Measurements from ENCODE around the gene HS1BP3.

The HS1BP3 gene, protein sequence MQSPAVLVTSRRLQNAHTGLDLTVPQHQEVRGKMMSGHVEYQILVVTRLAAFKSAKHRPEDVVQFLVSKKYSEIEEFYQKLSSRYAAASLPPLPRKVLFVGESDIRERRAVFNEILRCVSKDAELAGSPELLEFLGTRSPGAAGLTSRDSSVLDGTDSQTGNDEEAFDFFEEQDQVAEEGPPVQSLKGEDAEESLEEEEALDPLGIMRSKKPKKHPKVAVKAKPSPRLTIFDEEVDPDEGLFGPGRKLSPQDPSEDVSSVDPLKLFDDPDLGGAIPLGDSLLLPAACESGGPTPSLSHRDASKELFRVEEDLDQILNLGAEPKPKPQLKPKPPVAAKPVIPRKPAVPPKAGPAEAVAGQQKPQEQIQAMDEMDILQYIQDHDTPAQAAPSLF

DNA sequence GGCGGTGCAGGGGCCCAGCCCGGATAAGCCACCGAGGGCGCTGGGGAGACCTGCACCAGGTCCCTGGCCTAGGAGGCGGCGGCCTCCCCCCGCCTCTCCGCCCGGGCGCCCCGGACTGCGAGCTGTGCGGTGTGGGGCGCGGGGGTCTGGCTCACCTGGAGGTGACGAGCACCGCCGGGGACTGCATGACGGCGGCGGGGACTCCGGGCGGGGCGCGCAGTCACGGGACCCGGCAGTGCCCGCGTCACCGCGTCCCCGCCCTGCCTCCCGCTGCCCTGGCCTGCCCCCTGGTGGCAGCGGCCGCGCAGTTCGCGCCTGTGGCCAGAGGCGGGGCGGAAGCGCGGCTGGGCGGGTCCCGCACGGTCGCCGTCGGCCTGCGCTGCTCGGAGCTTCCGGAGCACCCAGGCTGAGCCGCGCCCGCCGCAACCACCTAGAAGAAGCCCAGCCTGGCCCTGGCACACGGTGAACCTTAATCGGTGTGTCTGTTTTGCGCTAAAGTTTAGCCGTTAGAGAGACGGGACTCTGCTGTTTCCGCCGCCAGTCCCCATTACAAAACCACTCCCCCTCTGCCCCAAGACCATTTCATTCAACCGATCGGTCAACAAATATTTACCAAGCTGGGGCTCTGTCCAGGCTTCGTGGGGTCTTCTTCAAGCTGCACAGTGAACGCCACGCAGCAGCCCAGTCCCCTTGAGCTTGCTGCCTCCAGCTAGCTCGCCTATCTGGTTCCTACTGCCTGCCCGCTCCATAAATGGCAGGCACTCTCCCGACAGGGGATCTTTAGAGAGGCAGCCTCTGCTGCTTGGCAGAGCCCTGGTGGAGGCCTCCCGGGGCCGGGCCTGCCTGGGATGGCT, at the start of gene HS1BP3:
Gene HS1BP3, minus strand, starts transcription at position 222 of the 854 bp plus-strand sequence. Its CDS starts 35 bp downstream, at position 187.
- peak; percentile 64 to 67 for DNase-seq (ENCODE audit: low read depth in 2 of 2, low spot score in 1 of 2)

DNA sequence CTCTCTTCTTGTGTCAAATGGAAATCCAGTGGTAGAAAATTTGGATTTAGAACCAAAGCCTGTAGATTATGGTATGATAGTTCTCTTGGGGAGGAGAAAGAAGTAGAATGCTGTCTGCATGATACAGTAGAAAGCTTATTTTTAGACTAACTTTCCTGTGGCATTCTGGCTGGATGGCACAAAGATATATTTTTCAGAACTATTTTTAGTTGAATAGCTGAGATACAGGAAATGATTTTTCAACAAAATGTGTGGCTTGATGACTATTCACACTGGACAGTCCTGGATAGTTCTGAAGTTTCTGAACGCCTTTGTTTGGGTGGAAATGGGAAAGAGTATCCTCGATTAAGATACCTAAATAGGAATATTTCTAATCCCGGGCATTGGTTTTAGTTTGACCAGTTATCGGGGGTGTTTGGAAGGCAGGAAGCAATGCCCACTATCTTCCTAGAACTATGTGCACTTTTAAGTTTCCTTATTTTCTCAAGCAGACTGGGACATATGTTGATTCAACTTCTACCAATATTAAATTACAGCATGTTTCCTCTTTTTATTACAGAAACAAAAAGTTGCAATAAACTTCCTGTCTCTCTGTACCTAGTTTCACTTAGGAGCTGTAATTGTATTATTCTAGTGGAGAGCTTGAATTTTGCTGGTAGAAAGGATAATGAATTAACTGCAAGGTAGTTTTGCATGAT, 48.2 kb upstream of the HS1BP3 start:
- DNase-seq (ENCODE audit: low read depth in 2 of 2, low spot score in 1 of 2) = no peak

DNA sequence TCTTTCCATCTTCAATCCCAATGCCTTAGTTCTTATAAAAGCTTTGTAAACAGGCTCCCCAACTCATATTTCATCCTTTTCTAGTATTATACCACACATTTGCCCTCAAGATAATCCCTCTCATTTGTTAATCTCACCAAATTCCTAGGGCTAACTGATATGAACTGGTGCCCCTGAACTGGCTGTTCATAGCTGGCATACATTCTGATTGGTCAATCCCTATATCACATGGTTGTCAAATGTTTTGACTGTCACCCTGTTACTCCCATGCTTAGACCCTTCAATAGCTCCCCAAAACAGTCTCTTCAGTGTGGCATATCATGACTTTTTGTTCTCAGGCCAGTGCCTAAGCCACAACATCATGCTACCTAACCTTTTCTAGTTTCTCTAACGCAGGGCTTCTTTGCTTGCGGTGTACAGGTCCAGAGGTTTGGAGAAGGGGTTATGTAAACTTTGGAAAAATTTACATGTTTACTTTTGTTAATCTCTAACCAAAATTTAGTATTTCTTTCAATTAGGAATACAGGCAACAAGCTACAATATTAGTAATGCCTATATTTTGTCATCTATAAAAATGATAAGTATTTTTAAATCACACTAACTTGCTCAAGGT, 46.5 kb upstream of the HS1BP3 start:
- DNase-seq (ENCODE audit: low read depth in 2 of 2, low spot score in 1 of 2) = no peak

DNA sequence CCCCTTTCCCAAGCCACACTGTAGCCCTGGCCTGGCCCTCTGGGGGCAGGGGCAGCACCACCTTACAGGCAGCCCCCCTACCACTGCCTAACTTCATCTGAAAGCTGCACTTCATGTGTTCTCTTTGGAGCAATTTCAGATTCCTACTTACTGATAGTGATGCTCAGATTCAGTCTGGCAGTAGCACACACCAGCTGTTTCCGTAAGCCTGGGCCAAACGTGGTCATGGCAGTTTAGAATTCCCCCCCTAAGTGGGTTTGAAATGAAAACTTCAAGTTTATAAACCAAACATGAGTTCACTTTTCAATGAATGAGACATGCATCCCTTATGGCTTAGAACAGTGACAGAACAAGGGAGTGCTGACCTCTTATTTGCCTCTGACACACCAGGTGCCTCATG, 45.5 kb upstream of the HS1BP3 start:
- DNase-seq (ENCODE audit: low read depth in 2 of 2, low spot score in 1 of 2) = no peak

DNA sequence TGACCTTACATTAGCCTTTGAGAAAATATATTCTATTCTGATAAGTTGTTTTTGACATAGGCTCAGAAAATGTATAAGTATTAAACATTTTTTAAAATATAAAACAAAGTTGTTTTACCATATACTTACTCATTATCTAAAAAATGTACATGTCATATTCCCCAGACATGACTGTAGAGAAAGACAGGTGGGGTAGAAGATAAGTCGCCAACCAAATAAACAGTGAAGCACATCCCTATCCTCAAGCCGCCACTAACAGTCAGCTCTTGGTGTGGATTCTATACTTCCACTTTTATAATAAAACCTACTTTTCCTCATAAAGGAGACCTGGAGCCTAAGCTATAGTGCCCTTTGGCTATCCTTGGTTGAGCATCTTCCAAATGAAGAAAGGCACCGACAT, 42.4 kb upstream of the HS1BP3 start:
- no peak for DNase-seq (ENCODE audit: low read depth in 2 of 2, low spot score in 1 of 2)

DNA sequence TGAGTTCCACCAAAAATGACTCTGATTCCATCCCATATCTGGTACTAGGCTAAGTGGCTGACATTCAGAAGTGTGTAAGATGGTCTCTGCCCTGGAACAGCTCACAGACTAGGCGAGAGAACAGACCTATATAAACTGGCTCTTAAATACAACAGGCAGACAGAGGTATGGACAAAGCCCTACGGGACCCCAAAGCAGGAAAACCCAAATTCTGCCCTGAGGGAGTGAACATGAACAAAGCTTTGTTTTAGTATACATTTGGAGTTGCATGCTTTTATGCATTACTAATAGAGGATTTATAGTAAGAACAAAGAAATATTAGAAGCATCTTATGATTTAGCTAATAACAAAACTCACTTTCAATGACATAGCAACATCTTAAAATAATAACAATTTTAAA, 41.2 kb upstream of the HS1BP3 start:
- no peak for DNase-seq (ENCODE audit: low read depth in 2 of 2, low spot score in 1 of 2)

DNA sequence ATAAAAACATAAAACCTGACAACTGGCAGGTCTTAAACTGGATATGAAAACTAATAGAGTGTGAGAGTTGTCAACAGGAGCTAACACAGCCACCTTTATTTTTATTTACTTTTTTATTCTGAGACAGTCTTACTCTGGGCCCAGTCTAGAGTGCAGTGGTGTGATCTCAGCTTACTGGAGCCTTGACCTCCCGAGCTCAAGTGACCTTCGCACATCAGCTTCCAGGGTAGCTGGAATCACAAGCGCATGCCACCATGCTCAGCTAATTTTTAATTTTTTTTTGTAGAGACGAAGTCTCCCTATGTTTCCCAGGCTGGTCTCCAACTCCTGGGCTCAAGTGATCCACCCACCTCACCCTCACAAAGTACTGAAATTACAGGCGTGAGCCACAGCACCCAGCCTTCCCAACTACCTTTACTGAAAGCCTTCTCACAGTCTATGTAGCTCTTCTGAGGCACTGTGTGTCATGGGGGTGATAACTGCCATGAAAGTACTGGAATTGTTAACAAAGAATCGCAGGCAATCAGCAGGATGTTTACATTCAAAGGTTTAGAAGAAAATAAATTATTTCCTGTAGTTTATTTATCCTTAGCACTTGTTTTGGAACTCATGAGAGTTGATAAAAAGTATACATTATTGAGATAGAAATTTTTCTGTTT, 40.3 kb upstream of the HS1BP3 start:
- no peak for DNase-seq (ENCODE audit: low read depth in 2 of 2, low spot score in 1 of 2)

DNA sequence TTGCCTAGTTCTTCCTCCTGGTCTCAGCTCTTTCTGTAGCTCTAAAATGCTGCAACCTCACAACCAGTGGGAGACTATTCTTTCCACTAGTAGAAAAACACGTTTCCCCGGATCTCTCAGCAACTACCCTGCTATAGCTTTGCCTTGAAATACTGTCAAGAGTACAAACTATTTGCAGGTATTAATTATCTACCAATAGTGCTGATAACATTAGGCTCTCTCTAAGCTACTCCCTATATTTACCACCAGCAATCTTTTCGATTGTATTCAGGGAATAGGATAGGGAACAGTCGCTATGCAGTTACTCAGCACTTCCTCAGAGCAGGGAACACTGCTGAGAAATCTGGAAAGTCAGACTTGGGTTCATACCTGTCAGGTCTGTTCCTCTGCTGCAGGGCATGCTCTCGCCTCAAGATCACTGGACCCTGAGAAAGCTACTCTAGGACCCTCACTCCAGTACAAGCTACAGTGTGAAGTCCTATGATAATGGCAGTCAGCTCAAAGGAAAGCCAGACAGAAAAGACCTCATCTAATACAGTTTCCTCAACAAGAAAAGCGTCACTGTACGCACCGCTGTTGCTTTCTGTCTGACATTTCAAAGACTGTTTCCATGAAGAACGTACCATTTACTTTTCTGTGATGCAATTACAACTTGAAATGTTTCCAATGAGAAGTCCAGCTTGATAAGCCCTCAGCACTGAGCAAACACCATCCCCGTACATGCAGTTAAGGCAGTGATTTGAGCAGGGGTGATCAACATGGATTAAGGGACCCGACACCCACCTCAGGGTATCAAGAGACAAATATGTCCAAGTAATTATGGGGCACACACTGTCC, 38.7 kb upstream of the HS1BP3 start:
- DNase-seq (ENCODE audit: low read depth in 2 of 2, low spot score in 1 of 2) = no peak

DNA sequence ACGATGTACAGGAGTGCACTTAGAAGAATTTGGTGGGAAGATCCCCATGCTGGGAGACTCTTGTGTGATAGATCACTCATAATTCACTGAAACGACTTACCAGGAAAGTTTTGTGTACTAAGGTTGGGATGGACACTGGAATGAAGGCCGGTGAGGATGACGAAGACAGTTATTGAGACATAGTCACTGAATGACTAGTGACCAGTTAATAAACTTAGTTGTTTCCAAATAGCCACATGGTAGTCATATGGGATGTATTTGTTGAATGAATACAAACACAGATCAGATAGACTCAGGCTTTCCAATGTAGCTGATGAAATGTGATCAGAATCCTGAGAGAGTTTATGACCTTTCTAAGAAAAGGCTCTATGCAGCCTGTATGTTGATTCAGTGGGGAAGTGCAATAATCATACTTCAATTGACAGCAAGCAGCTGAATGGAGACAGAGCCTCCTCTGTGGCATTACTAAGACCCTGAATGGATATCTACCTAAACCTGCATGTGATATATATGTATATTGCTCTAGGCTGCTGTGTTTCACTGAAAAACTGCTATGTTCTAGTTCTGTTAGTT, 36.4 kb upstream of the HS1BP3 start:
- no peak for DNase-seq (ENCODE audit: low read depth in 2 of 2, low spot score in 1 of 2)

DNA sequence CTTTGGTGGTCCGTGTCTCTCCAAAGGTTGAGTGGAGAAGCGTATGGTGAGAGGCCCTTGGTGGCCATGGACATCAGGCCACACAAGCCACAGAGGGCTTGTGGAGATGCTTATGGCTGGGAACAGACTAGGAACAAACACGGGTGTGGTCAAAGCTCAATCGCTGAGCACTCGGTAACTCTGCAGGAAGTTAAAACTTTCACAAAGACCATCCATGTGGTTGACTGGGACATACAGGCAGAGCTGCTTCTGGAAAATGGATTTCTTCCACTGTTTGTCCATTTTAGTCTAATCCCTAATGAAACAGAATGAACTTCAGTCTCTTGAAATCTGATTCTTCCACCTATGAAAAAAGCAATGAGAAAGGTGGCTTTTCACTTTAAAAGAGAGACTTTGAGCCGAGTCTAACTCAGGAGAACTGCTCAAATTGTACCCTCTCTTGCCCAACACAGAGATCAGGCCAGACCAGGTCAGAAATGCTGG, 33.7 kb upstream of the HS1BP3 start:
- no peak for DNase-seq (ENCODE audit: low read depth in 2 of 2, low spot score in 1 of 2)

DNA sequence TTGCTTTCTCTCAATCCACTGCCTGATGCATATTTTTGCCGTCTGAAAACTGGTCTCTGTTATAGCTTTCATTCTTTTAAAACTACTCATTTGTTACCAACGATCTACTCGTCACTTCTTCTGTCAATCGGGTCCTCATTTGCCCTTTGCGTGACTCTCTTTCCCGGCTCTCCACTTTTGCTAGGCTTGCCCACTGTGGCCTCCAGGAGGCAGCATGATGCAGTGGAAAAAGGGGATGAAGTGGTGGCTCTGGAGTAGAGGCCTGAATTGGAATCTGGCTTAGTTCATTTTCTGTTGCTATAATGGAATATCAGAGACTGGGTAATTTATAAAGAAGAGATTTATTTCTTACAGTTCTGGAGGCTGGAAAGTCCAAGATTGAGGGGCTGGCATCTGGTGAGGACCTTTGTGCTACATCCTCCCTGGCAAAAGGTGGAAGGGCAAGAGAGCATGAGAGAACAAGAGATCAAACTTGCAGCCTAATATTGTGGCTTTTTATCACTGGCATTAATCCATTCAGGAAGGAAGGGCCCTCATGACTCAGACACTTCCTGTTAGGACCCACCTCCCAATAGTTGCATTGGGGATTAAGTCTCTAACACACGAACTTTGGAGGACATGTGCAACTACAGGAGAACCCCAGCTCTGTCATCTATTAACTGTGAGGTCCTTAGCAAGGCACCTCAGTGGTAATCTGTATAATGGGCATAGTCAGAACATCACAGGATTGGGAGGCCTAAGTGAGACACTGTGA, 31.4 kb upstream of the HS1BP3 start:
- no peak for DNase-seq (ENCODE audit: low read depth in 2 of 2, low spot score in 1 of 2)

DNA sequence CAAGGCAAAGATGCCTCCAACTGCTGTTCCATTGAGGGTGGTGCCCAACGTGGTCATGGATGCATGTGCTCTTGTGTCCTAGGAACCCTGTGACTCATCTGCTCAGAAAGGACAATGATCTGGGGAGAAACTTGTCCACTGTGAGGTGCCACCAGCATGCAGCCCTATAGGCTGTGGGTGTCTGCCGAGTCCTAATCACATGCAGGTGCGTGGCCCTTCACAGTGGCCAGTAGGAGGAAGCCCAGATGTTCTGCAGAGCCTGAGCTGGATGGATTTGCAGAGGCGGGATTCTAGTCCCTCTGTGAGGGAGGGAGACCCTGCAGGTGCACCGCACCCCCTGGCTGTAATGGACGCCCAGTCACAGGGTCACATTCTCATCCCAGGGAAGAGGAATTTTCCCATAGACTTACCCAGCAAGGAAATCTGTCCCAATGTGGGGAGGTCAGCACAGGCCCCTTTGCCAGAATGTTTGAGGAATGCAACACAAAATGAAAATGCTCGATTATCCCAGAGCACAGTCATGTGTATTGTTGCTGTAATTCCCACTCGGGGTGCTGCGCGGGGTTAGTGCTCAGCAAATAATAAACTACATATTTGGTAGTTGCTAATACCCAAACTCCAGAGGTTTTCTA, 30.0 kb upstream of the HS1BP3 start:
- no peak for DNase-seq (ENCODE audit: low read depth in 2 of 2, low spot score in 1 of 2)

DNA sequence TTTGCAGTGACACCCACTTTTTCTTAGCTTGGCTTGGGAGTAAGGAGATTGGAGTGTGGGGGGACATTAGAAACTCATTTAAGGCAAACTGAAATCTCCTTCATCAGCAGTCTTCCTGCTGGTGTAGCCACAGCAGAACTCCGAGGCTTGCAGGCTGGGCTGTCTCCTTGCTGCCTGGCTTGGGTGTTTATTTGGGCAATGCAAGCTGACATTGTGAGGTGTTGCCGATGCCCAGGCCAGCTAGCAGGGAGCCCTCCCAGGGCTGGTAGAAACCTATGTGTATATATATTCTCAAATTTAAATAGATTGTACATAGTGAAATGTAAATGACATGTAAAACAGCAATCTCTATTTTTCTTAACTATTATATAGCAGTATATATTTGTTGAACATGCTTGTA, 27.9 kb upstream of the HS1BP3 start:
- DNase-seq (ENCODE audit: low read depth in 2 of 2, low spot score in 1 of 2) = no peak

DNA sequence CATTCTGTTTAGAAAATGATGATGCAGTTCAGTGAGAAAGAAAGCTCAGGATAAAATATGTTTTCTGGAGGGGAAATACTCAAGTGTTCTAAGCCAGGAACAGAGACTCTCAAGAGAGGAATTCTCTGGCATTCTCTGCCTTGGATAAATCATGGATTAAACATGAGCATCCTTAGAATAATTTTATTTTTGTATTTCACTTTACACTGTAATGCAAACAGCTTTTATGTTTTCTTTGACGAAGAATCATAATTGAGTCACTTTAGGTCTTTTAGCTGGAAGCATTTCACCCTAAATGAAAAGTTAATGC, 27.1 kb upstream of the HS1BP3 start:
- no peak for DNase-seq (ENCODE audit: low read depth in 2 of 2, low spot score in 1 of 2)

DNA sequence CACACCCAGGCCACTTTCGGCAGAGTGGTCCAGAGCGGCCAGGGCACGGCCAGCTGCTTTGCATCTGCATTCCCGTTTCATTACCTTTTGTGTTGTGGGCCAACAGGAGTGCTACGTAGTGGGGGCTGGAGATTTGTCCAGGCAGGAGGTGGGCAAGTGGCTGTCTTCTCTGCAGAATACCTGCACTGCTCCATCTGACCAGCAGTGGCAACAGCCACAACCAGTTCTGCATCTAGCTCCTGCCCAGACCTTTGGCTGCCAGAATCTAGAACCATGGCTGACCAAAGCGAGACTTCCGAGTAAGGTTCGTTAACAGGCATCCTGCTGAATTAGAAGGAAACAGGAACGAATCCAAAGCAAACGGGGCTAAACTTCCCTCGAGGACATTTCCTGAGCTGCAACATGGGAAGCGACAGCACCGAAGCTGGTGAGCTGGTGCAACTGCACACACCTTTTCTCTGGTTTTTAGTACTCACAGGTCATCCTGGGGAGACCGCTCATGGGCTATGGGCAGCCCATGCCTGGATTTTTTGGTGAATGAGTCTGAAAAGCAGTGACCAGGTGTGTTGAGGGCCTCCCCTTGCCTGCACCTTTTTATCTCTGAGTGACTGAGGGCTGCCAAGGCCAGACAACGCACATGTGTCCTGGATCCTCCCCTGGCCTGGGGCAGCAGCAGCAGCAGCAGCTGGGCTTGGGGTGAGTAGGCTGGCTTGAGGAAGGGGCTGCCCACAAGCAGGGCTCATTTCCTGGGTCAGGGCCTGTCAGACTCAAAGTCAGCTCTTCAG, 26.6 kb upstream of the HS1BP3 start:
- DNase-seq (ENCODE audit: low read depth in 2 of 2, low spot score in 1 of 2) = no peak

DNA sequence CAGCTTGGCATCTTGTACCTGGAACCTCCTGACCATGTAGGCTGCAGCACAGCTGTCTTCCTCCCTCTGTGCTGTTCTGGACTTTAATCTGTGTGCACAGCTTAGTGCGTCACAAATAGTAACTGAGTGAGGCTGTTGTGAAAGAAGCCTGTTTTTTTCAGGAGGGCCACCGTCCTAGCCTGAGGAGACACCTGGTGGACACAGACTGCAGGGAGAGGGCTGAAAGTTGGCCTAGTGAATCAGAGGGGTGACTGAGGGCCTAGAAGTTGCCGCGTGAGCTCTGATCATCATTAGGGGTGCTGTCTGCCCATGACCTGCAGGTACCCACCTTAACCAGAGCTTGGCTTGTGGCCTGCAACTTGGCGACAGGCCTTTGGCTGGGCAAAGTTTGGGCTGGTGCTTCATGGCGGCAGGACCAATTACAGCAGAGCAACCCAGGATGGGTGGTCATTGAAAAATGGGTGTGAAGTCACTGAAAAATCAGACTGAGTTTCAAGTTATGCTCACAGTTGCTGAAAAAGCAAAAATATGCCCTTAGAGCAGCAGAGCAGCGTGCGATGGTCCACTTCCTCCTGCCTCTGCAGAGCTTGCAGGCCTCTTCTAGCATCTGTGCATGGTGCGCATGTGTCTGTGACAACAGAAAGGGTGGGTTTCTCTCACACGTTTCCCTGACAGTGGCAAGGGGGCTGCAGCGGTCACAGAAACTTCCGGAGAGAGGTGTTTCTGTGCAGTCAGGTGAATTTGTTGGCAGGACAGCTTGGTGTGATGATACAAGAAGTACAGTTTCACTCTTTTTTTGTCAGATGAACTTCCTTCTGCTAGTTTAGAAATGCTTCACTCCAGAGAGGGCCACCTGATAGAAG, 25.7 kb upstream of the HS1BP3 start:
- DNase-seq (ENCODE audit: low read depth in 2 of 2, low spot score in 1 of 2) = no peak

All from stimulated activated CD8-positive, alpha-beta memory T cell treated with anti-CD3 and anti-CD28 coated beads, Interleukin-4, amount 100 ng/mL, for 4 hours (primary cell).